ENCODE data around the gene CD3D.
A peak's percentile ranks its signal among the peaks of the same experiment; 100 is the strongest.
"Not testable (repeated sequence)": the region's sequence is repeated elsewhere in the genome, so short reads cannot be mapped to it uniquely, and the experiment has no call there.

The CD3D gene

GRCh38 chr11:118339281-118339961, 3.1 kb downstream of the CD3D start:
- DNase-seq (ENCODE audit: low read depth in 3 of 3), result no peak

GRCh38 chr11:118338637-118339061, 3.9 kb downstream of the CD3D start:
- DNase-seq (ENCODE audit: low read depth in 3 of 3), result peak in 2 of 3 experiments; percentile 77 to 83

DNA sequence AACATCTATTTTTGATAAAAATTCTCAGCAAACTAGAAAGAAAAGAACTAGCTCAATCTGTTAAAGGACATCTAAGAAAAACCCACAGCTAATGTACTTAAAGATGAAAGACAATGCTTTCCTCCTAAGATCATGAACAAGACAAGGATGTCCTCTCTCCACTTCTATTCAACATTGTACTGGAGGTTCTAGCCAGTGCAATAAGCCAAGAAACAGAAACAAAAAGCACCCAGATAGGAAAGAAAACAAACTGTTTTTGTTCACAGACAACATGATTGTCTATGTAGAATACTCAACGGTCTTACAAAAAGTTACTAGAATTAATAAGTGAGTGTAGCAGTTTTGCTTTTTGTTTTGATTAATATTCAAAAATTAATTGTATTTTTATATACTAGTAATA, 7.8 kb downstream of the CD3D start:
- no peak for DNase-seq (ENCODE audit: low read depth in 3 of 3)

GRCh38 chr11:118328745-118329144, 13.8 kb downstream of the CD3D start:
- DNase-seq (ENCODE audit: low read depth in 3 of 3), result no peak

GRCh38 chr11:118325283-118325682, 17.2 kb downstream of the CD3D start:
- DNase-seq (ENCODE audit: low read depth in 3 of 3), result no peak

GRCh38 chr11:118322721-118323120, 19.8 kb downstream of the CD3D start:
- DNase-seq (ENCODE audit: low read depth in 3 of 3), result no peak

DNA sequence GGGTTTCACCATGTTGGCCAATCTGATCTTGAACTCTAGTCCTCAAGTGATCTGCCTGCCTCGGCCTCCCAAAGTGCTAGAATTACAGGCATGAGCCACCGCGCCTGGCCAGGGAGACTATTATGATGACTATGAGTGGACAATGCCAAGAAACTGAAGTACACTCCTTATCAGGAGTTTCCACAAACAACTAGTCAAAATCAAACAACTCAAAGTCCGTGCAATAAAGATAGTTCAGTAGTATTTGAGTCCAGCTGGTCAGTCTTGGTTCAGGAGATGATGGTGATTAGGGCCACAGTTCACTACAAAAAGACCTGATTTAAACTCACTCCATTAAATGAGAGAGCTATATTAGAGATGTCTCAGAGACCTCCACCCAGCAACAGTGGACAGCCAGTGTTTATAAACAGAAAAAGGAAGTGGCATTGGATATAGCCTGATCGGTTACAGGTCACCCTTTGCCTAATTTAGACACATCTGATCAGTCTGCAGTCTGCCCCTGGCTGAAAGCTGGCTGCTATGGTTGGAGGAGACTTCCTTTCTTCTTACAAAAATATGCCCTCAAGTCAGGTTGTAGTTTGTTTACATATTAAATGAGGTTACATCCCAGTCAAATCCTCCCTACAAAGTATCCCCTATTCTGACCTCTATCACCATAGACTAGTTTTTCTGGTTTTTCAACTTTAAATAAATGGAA, 21.0 kb downstream of the CD3D start:
- no peak for DNase-seq (ENCODE audit: low read depth in 3 of 3)

DNA sequence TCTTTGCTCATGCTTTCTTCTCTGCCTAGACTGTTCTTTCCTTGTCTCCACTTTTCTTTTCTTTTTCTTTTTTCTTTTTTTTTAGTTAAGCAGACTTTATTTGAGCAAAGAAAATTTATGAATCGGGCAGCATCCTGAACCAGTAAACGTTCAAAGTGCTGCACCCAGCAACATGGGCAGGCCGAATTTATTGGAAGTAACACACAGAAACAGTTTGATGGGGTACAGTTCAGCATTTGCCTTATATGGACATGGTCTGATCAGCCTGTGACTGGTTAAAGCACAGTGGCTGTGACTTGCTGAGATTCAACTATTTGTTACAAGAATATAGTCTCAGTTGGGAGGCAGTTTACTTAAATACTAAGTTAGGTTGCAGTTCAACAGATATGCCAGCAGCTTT, 22.0 kb downstream of the CD3D start:
- no peak for DNase-seq (ENCODE audit: low read depth in 3 of 3)

GRCh38 chr11:118319337-118319707, 23.2 kb downstream of the CD3D start:
- DNase-seq (ENCODE audit: low read depth in 3 of 3), result no peak

DNA sequence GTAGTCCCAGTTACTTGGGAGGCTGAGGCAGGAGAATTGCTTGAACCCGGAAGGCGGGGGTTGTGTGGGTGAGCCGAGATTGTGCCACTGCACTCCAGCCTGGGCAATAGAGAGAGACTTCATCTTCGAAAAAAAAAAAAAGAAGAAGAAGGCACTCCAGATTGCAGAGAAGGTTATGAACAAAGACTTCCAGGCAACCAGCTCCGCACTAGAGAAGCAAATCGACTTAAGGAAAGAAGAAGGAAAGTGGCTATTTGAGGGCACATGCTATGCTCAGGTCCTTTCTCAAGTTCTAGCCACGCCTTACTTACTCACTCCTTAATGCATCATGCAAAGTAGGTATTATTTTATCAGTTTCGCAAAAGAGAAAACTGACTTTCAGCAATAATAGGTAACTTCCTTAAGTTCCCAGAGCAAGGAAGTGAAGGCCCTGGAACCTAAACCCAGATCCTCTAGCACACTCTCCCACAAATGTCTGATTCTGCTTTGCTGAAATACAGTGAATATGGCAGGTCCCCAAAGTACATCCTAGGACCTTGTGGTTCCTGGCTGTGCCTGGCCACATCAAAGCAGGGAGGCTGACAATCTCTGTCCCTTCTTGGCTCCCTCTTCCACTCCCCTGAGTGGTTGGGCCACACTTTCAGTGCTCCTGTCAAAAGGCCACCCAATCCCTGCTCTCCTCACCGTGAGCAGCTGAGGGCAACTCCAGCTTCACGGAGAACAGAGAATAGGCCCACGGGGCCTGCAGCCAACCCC, 23.7 kb downstream of the CD3D start:
- DNase-seq (ENCODE audit: low read depth in 3 of 3), result no peak

- no peak for DNase-seq (ENCODE audit: low read depth in 3 of 3)
These were observed 24.4 kb downstream of the CD3D start for GRCh38 chr11:118318124-118318523.

DNA sequence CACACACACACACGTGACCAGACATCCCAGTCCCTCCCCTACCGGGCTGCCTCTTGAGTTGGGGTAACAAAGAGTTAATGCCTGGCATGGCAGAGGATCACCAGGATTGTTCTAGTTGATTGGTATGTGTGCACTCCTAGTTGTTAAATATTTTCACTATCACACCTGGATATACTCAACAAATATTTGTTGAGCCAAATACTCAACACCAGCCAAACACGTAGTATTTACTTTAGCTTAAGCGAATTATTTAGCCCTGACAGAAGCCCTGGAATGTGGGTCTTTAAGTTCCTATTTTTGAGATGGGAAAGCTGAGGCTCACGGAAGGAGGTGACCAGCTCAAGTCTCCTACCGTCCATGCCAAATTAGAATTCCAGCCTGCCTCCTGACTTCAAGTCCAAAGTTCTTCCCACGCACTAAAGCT, 27.5 kb downstream of the CD3D start:
- DNase-seq (ENCODE audit: low read depth in 3 of 3), result no peak

DNA sequence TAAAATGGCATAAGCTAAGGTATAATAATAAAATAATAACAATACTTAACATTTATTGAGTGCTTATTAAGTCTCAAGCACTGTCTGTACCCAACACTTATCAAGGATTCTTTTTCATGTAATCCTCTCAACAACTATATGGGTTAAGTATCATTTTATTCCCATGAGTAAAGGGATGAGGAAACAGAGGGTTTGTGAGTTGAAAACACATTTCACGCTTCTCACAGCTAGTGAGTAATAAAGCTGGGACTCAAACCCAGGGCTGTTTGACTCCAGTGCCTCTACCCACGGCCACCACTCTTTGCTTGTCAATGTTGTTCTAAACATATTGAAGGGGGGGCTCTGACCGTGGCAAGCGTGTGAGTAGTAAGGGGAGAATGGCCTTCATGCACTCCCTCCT, 29.3 kb downstream of the CD3D start:
- no peak for DNase-seq (ENCODE audit: low read depth in 3 of 3)

- no peak for DNase-seq (ENCODE audit: low read depth in 3 of 3)
These were observed 30.2 kb downstream of the CD3D start for GRCh38 chr11:118312328-118312727.

DNA sequence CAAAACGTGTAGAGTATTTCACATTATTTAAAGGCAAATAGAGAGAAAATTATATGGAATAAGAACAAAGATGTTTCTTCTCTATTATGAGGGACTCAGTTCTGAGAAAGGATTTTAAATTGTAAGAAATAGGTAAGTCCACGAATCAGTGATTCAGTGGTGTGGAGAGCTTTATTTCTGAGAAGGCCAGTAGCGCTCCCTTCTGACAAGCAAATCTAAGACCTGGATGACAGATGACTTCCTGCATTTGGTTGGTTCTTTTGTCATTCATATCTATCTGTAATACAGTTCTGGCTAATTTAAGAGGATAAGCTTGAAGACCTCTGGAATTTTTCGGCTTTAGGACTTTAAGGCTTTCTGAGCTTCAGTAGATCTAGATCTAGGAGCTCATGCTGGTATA, 31.0 kb downstream of the CD3D start:
- DNase-seq (ENCODE audit: low read depth in 3 of 3), result no peak

- DNase-seq (ENCODE audit: low read depth in 3 of 3), result no peak
These were observed 31.6 kb downstream of the CD3D start for GRCh38 chr11:118310781-118311485.

GRCh38 chr11:118310271-118310670, 32.2 kb downstream of the CD3D start:
- no peak for DNase-seq (ENCODE audit: low read depth in 3 of 3)

- not testable (repeated sequence) for DNase-seq (ENCODE audit: low read depth in 3 of 3)
These were observed 33.4 kb downstream of the CD3D start for GRCh38 chr11:118308995-118309528.

GRCh38 chr11:118306556-118306955, 35.9 kb downstream of the CD3D start:
- peak in 1 of 3 experiments; percentile 47 for DNase-seq (ENCODE audit: low read depth in 3 of 3)

DNA sequence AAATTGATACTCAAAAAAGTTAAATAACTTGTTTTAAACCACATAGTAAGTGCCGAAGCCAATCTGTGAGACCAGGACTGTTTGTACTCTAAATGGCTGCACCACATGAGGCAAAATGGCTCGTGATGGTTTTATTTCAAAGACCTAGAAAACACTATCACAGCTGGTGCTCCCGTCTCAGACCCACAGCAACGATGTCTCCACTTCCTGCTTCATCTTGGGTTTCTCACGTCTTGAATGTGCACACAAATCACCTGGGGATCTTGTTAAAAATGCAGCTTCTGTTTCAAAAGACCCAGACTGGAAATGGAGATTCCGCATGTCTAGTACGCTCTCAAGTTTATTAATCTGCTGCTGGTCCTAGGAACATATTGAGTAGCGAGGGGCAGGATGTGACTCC, 36.8 kb downstream of the CD3D start:
- DNase-seq (ENCODE audit: low read depth in 3 of 3), result no peak

DNA sequence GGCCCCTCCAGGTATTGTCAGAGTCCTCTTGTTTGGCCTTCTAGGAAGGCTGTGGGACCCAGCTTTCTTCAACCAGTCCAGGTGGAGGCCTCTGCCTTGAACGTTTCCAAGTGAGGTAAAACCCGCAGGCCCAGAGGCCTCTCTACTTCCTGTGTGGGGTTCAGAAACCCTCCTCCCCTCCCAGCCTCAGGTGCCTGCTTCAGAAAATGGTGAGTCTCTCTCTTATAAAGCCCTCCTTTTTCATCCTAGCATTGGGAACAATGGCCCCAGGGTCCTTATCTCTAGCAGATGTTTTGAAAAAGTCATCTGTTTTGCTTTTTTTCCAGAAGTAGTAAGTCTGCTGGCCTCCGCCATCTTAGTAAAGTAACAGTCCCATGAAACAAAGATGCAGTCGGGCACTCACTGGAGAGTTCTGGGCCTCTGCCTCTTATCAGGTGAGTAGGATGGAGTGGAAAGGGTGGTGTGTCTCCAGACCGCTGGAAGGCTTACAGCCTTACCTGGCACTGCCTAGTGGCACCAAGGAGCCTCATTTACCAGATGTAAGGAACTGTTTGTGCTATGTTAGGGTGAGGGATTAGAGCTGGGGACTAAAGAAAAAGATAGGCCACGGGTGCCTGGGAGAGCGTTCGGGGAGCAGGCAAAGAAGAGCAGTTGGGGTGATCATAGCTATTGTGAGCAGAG, 37.8 kb downstream of the CD3D start, which contains the start of gene CD3E:
Gene CD3E, plus strand, starts transcription at position 163 of the 681 bp plus-strand sequence. Its CDS starts 223 bp downstream, at position 386.
- DNase-seq (ENCODE audit: low read depth in 3 of 3), result peak in 2 of 3 experiments; percentile 43 to 49

Data from stimulated activated CD4-positive, alpha-beta T cell treated with anti-CD3 and anti-CD28 coated beads, TNF-alpha, amount 100 ng/mL, for 4 hours (primary cell).